Kidney epithelial cell (primary cell): ENCODE data around the gene ZMYND19. TPM values are rescaled to one million over a fixed set of nuclear protein-coding genes. Genes with fewer than 3 reads are reported as not detected.
"Not testable (repeated sequence)": the region's sequence is repeated elsewhere in the genome, so short reads cannot be mapped to it uniquely, and the experiment has no call there.

Experiments
- DNase-seq: peaks from one replicate; pipeline ENCODE4 v3.0.0-alpha.2; 2010; ENCODE audit warnings: low read depth
- H3K27me3 ChIP-seq: 2 replicates; pipeline ENCODE4 v1.6.0; 2011; ENCODE audit warnings: low read length; ENCODE audit not compliant: control insufficient read depth, insufficient read depth
- H3K36me3 ChIP-seq: 2 replicates; pipeline ENCODE4 v1.5.1; 2011; ENCODE audit warnings: low read length; ENCODE audit not compliant: control insufficient read depth, insufficient read depth
- H3K4me3 ChIP-seq: 2 replicates; pipeline ENCODE4 v1.5.1; 2011; ENCODE audit warnings: low read depth, mild to moderate bottlenecking, control low read depth, low read length
- total RNA-seq: library from RNA; depleted of rRNA; stranded (reverse); fragments of >200 nt; gene quantifications from 2 replicates; pipeline ENCODE4 v1.2.3, GENCODE V29; 2015
- TF ChIP-seq, protein P1 (sequence below): IDR thresholded peaks from 2 replicates; pipeline ENCODE4 v1.5.1; 2011; ENCODE audit warnings: mild to moderate bottlenecking, moderate library complexity, low read length, control low read depth, inconsistent platforms; ENCODE audit not compliant: insufficient read depth, poor library complexity, severe bottlenecking

The ZMYND19 gene
- total RNA-seq, 1 donor from 2014 or later, result 27.1 TPM

DNA sequence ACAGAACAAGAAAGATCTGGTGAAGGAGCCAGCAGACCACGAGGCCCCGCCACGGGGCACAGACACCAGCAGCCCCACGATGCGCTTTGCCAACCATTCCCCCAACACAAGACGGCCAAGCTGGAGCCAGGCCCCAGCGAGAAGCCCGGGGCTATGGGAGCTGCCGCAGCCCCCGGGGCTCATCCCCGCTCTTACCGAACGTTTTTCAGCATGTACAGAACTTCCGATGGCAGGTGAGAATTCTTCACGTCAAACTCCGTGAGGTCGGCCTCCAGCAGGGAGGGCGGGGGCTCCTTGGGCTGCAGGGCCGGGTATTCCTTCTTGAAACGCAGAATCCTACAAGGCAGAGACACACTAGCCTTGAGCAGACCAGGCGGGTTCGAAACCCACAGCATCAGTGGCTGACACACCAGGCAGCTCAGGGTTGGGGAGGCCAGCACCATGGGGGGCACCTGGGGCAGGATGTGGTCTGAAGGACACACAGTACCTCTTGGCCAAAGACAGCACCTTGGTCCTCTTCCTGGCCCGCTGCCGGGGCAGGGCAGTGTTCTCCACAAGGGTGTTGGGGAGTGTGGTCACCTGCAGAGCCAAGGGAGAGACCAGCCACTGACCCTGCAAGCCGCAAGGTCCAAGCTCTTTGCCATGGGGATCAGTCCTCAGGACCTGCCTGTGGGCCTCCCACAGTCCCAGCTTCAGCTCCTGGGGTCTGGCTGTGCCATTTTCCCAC lies 46.9 kb downstream of the ZMYND19 start:
- DNase-seq, result no peak
- Histone ChIP-seq H3K36me3 (no peaks in the 10 kb centered on the region), H3K27me3 (peaks cover 2% of the 10 kb centered on the region), H3K4me3 (no peak overlapping the region)
- TF ChIP-seq, protein P1, sequence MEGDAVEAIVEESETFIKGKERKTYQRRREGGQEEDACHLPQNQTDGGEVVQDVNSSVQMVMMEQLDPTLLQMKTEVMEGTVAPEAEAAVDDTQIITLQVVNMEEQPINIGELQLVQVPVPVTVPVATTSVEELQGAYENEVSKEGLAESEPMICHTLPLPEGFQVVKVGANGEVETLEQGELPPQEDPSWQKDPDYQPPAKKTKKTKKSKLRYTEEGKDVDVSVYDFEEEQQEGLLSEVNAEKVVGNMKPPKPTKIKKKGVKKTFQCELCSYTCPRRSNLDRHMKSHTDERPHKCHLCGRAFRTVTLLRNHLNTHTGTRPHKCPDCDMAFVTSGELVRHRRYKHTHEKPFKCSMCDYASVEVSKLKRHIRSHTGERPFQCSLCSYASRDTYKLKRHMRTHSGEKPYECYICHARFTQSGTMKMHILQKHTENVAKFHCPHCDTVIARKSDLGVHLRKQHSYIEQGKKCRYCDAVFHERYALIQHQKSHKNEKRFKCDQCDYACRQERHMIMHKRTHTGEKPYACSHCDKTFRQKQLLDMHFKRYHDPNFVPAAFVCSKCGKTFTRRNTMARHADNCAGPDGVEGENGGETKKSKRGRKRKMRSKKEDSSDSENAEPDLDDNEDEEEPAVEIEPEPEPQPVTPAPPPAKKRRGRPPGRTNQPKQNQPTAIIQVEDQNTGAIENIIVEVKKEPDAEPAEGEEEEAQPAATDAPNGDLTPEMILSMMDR, result no peak

DNA sequence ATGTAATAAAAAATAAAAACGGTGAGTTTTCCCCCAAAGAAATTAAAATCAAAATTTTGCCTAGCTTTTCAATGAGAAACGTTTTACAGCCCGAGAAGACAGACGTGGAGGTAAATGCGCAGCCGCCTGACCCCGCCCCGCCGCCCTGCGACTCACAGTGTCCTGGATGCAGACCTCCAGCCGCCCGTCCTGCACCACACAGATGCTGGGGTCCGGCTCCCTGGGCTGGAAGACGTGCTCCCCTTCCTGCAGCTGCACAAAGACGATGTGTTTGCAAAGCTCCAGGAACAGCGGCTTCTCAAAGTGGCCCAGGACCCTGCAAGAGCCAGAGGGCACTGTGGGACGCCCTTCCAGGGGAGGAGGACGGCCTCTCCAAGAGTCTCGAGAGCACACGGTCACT lies 47.8 kb downstream of the ZMYND19 start:
- no peak for DNase-seq
- Histone ChIP-seq H3K4me3 (no peak overlapping the region), H3K36me3 (no peaks in the 10 kb centered on the region), H3K27me3 (peaks cover 2% of the 10 kb centered on the region)
- TF ChIP-seq, protein P1, result no peak

DNA sequence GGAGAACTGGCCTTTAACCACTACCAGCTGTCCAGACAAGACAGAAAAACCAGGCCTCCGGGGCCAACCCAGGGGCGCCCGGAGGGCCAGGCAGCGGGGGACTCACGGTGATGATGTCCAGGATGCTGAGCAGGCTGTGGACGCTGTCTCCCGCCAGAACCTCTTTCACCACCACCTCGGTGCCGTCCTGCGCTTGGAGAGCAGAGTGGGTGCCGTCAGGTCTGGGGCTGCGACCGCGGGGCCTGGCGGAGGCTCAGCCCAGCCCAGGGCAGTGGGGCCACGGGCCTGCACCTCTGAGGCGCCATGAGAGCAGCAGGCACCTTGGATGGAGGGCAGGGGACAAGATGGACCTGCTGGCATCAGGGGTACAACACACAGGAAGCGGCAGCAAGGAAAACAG lies 49.8 kb downstream of the ZMYND19 start:
- TF ChIP-seq, protein P1, result no peak

GRCh38 chr9:137538058-137538457 lies 52.3 kb downstream of the ZMYND19 start:
- Histone ChIP-seq H3K27me3 (peaks cover 2% of the 10 kb centered on the region), H3K36me3 (no peaks in the 10 kb centered on the region)

More for the DNA sequence above, 49.8 kb downstream of the ZMYND19 start:
- Histone ChIP-seq H3K4me3 (no peak overlapping the region), H3K36me3 (no peaks in the 10 kb centered on the region), H3K27me3 (peaks cover 2% of the 10 kb centered on the region)
- DNase-seq, result no peak

GRCh38 chr9:137536594-137537131 lies 53.6 kb downstream of the ZMYND19 start:
- H3K4me3 ChIP-seq, H3K27me3 ChIP-seq, H3K36me3 ChIP-seq, DNase-seq: not testable (repeated sequence)

More at GRCh38 chr9:137538058-137538457, 52.3 kb downstream of the ZMYND19 start:
- TF ChIP-seq, protein P1, result no peak
- H3K4me3 ChIP-seq, result no peak overlapping the region
- no peak for DNase-seq

- DNase-seq, result no peak
- Histone ChIP-seq H3K27me3 (no peaks in the 10 kb centered on the region), H3K4me3 (no peak overlapping the region), H3K36me3 (no peaks in the 10 kb centered on the region)
- TF ChIP-seq, protein P1, result no peak
Measured at GRCh38 chr9:137535120-137535428, 55.2 kb downstream of the ZMYND19 start.
